Esophagus muscularis mucosa (tissue), 3 donors: Measurements from ENCODE around the gene IQGAP2.

Source experiments
- CTCF ChIP-seq, 3 experiments: fragments of 200-600 bp in 2 of 3; fragments of 450-650 bp in 1 of 3; sonication (generic) in 2 of 3; IDR thresholded peaks; one replicate each; pipeline ENCODE4 v1.5.1; 2017 to 2019; ENCODE audit warnings: antibody characterized with exemption in 3 of 3, mild to moderate bottlenecking in 2 of 3, moderate library complexity in 1 of 3
- POLR2AphosphoS5 ChIP-seq, 2 donors: sonication (generic); formaldehyde crosslinking; IDR thresholded peaks; one replicate each; pipeline ENCODE4 v1.6.1; 2017; ENCODE audit warnings: antibody characterized with exemption in 2 of 2

- no peak for TF ChIP-seq CTCF (IDR thresholded peaks at IDR 0.05)
- TF ChIP-seq POLR2AphosphoS5 (IDR thresholded peaks at IDR 0.05), result no peak
Observed at GRCh38 chr5:76439201-76439600, 36.1 kb downstream of the IQGAP2 start.
